ENCODE results near the gene VARS2.

DNA sequence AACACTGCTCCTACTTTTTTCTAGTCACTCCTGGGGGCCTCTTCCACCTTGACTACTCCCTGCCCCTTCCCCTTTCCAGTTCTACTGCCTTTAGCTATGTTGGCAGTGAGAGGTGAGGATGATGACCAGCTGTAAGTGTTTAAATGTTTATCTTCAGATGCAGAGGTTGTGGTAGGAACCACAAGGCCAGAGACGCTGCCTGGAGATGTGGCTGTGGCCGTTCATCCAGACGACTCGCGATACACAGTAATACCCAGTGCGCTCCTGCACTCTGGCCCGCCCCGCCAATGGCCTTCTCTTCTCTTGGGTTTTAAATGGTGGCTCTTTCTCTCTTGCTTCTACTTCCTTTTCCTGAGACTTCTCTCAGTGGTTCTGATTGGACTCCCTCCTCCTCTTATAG, 4.6 kb downstream of the VARS2 start:
- TF ChIP-seq, protein P1, sequence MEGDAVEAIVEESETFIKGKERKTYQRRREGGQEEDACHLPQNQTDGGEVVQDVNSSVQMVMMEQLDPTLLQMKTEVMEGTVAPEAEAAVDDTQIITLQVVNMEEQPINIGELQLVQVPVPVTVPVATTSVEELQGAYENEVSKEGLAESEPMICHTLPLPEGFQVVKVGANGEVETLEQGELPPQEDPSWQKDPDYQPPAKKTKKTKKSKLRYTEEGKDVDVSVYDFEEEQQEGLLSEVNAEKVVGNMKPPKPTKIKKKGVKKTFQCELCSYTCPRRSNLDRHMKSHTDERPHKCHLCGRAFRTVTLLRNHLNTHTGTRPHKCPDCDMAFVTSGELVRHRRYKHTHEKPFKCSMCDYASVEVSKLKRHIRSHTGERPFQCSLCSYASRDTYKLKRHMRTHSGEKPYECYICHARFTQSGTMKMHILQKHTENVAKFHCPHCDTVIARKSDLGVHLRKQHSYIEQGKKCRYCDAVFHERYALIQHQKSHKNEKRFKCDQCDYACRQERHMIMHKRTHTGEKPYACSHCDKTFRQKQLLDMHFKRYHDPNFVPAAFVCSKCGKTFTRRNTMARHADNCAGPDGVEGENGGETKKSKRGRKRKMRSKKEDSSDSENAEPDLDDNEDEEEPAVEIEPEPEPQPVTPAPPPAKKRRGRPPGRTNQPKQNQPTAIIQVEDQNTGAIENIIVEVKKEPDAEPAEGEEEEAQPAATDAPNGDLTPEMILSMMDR (IDR thresholded peaks at IDR 0.05; ENCODE audit: low read depth, low read length) = no peak
- TF ChIP-seq POLR2A (IDR thresholded peaks at IDR 0.05; ENCODE audit: extremely low read depth, insufficient read length) (no peak), MYC (IDR thresholded peaks at IDR 0.05; ENCODE audit: low read depth, low read length) (no peak)
- TF ChIP-seq, protein P2, sequence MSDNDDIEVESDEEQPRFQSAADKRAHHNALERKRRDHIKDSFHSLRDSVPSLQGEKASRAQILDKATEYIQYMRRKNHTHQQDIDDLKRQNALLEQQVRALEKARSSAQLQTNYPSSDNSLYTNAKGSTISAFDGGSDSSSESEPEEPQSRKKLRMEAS (IDR thresholded peaks at IDR 0.05; ENCODE audit: low read depth, low read length) = no peak

Data from NB4 (cell line).